Liver (tissue), 9 donors: ENCODE data around the gene UQCR10. TPM values are rescaled to one million over a fixed set of nuclear protein-coding genes. Genes with fewer than 3 reads are reported as not detected.

Source experiments
- DNase-seq: peaks from one replicate; pipeline ENCODE4 v3.0.0-alpha.2; 2017; ENCODE audit warnings: low spot score
- H3K27ac ChIP-seq, 2 donors: one replicate each; pipeline ENCODE4 v1.7.0; 2013; ENCODE audit warnings: inconsistent platforms in 2 of 2, low read length in 2 of 2, control low read depth in 1 of 2, low read depth in 1 of 2, mild to moderate bottlenecking in 1 of 2
- H3K27me3 ChIP-seq, 4 donors: one replicate each; pipeline versions ENCODE4 v1.6.1 to v1.7.0; 2013; ENCODE audit warnings: low read length in 3 of 4, inconsistent platforms in 1 of 4, mild to moderate bottlenecking in 1 of 4, moderate library complexity in 1 of 4; ENCODE audit not compliant: control insufficient read depth in 4 of 4, insufficient read depth in 4 of 4
- H3K36me3 ChIP-seq, 4 donors: one replicate each; pipeline versions ENCODE4 v1.6.1 to v1.7.0; 2013; ENCODE audit warnings: low read length in 3 of 4, mild to moderate bottlenecking in 3 of 4, low read depth in 1 of 4, moderate library complexity in 1 of 4; ENCODE audit not compliant: control insufficient read depth in 4 of 4, insufficient read depth in 3 of 4
- H3K4me1 ChIP-seq, 4 donors: one replicate each; pipeline versions ENCODE4 v1.6.1 to v1.7.0; 2013; ENCODE audit warnings: low read length in 3 of 4, mild to moderate bottlenecking in 3 of 4, moderate library complexity in 1 of 4; ENCODE audit not compliant: control insufficient read depth in 4 of 4, insufficient read depth in 4 of 4
- H3K4me3 ChIP-seq, 3 donors: one replicate each; pipeline versions ENCODE4 v1.6.1 to v1.7.0; 2013; ENCODE audit warnings: low read length in 3 of 3, control low read depth in 1 of 3, low read depth in 1 of 3, mild to moderate bottlenecking in 1 of 3
- H3K9ac ChIP-seq, 2 donors: one replicate each; pipeline ENCODE4 v1.7.0; 2013; ENCODE audit warnings: low read length in 2 of 2, mild to moderate bottlenecking in 2 of 2, moderate library complexity in 2 of 2, control low read depth in 1 of 2, low read depth in 1 of 2
- H3K9me3 ChIP-seq, 4 donors: one replicate each; pipeline versions ENCODE4 v1.6.1 to v1.7.0; 2013; ENCODE audit warnings: low read length in 3 of 4; ENCODE audit not compliant: control insufficient read depth in 4 of 4
- EGR1 ChIP-seq, 2 donors: IDR thresholded peaks; 2 replicates each; pipeline ENCODE4 v1.6.1; 2016 to 2018; ENCODE audit warnings: antibody characterized with exemption in 2 of 2, low read depth in 2 of 2
- FOXA1 ChIP-seq: IDR thresholded peaks from 2 replicates; pipeline ENCODE4 v1.6.1; 2016; ENCODE audit warnings: antibody characterized with exemption
- FOXA2 ChIP-seq: IDR thresholded peaks from 2 replicates; pipeline ENCODE4 v1.6.1; 2016; ENCODE audit warnings: antibody characterized with exemption
- HNF4A ChIP-seq, 2 donors: conservative IDR thresholded peaks; 2 replicates each; pipeline ENCODE4 v1.6.1; 2016; ENCODE audit warnings: antibody characterized with exemption in 2 of 2, mild to moderate bottlenecking in 2 of 2
- JUND ChIP-seq, 2 donors: IDR thresholded peaks; 2 replicates each; pipeline ENCODE4 v1.6.1; 2016; ENCODE audit warnings: antibody characterized with exemption in 2 of 2
- NR2F2 ChIP-seq: IDR thresholded peaks from 2 replicates; pipeline ENCODE4 v1.6.1; 2016; ENCODE audit warnings: antibody characterized with exemption
- RXRA ChIP-seq, 2 donors: IDR thresholded peaks; 2 replicates each; pipeline ENCODE4 v1.6.1; 2017 to 2018; ENCODE audit warnings: antibody characterized with exemption in 2 of 2, mild to moderate bottlenecking in 1 of 2
- WGBS: extraction: QIAGEN DNeasy Blood & Tissue Kit; methylation state at CpG from one replicate; pipeline ENCODE4 v1.1.7; 2013; 5-methylcytosine and 5-hydroxymethylcytosine counted together
- polyA plus RNA-seq, 2 donors: library from polyadenylated mRNA; stranded (reverse) in 1 of 2; unstranded in 1 of 2; fragments of 200-250 nt in 1 of 2; fragments of >200 nt in 1 of 2; fragmentation: Nextera tagmentation in 1 of 2; extraction: Ambion mirVana in 1 of 2; gene quantifications; one replicate each; pipeline versions ENCODE4 v1.2.1 to v1.2.3, GENCODE V29; 2013 to 2015
- total RNA-seq, 2 donors: library from RNA; depleted of rRNA; stranded (reverse); fragments of >200 nt; gene quantifications; one replicate each; pipeline ENCODE4 v1.2.3, GENCODE V29; 2014
- TF ChIP-seq, protein P1 (sequence below): IDR thresholded peaks from 2 replicates; pipeline ENCODE4 v1.6.1; 2016; ENCODE audit warnings: antibody characterized with exemption, mild to moderate bottlenecking
- TF ChIP-seq, protein P2 (sequence below): IDR thresholded peaks from 2 replicates; pipeline ENCODE4 v1.6.1; 2016; ENCODE audit warnings: antibody characterized with exemption
- TF ChIP-seq, protein P3 (sequence below): fragments of 150-350 bp; IDR thresholded peaks from 2 replicates; pipeline ENCODE4 v1.5.1; 2017; ENCODE audit warnings: improper control_type of control experiment, low read depth, low read length; ENCODE audit not compliant: missing input control
- donor health status: healthy.
- donor health status: healthy.
- donor health status: healthy.
- donor health status: healthy.
- donor health status: healthy.

UQCR10 gene
- total and polyA plus RNA-seq, 4 donors: 40.2 to 243 (median 102) TPM

DNA sequence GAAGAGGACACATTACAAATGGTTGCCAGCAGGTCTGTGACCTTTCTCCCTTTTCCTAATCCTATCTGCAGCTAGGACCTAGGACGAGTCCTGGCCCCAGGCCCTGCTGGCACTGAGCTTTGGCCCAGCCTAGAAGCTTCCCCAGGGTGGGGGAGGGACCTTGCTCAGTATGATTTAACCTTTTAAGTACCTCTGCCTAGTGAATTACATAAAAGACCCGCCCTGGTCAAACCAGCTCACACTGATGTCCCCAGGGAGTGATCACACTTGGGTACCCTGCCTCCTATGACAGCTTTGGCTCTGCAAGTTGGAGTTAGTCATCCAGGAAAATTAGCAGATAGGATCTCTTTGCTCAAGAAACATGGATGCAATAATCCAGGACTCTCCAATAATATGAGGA, 49.0 kb downstream of the UQCR10 start (continued):
- TF ChIP-seq, protein P1, sequence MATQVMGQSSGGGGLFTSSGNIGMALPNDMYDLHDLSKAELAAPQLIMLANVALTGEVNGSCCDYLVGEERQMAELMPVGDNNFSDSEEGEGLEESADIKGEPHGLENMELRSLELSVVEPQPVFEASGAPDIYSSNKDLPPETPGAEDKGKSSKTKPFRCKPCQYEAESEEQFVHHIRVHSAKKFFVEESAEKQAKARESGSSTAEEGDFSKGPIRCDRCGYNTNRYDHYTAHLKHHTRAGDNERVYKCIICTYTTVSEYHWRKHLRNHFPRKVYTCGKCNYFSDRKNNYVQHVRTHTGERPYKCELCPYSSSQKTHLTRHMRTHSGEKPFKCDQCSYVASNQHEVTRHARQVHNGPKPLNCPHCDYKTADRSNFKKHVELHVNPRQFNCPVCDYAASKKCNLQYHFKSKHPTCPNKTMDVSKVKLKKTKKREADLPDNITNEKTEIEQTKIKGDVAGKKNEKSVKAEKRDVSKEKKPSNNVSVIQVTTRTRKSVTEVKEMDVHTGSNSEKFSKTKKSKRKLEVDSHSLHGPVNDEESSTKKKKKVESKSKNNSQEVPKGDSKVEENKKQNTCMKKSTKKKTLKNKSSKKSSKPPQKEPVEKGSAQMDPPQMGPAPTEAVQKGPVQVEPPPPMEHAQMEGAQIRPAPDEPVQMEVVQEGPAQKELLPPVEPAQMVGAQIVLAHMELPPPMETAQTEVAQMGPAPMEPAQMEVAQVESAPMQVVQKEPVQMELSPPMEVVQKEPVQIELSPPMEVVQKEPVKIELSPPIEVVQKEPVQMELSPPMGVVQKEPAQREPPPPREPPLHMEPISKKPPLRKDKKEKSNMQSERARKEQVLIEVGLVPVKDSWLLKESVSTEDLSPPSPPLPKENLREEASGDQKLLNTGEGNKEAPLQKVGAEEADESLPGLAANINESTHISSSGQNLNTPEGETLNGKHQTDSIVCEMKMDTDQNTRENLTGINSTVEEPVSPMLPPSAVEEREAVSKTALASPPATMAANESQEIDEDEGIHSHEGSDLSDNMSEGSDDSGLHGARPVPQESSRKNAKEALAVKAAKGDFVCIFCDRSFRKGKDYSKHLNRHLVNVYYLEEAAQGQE: peak; percentile 37
- peak; percentile 90 to 93 for TF ChIP-seq RXRA (IDR thresholded peaks at IDR 0.05)
- TF ChIP-seq, protein P2, sequence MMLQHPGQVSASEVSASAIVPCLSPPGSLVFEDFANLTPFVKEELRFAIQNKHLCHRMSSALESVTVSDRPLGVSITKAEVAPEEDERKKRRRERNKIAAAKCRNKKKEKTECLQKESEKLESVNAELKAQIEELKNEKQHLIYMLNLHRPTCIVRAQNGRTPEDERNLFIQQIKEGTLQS: no peak

DNA sequence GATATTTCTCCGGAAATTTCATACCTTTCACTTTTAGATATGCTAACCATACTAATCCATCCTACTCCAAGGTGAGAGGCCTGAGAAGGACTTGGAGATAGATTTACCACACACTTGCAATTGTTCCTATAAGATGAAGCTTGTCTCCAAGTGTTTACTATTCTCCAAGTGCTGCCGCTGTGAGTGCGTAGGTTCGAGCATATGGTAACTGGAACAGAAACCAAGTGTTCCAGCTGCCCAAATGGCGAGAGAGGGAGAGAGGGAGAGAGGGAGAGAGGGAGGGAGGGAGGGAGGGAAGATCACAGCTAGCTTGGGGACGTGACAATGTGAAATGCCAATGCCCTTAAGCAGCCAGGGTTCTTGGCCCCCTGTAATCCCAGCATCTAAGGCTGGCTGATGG, 49.4 kb downstream of the UQCR10 start:
- Histone ChIP-seq H3K27me3 (no peaks in the 10 kb centered on the region), H3K9me3 (no peaks in the 10 kb centered on the region), H3K9ac (no peak overlapping the region), H3K4me1 (peaks cover 20 to 82% (median 78%) of the 10 kb centered on the region in 4 donors), H3K36me3 (peaks cover 0 to 16% (median 10%) of the 10 kb centered on the region in 4 donors), H3K27ac (no peak overlapping the region), H3K4me3 (no peak overlapping the region)
- TF ChIP-seq RXRA (IDR thresholded peaks at IDR 0.05) (no peak), JUND (IDR thresholded peaks at IDR 0.05) (no peak), EGR1 (IDR thresholded peaks at IDR 0.05; ENCODE audit: low read depth in 2 of 2) (no peak), FOXA1 (no peak), HNF4A (conservative IDR thresholded peaks at IDR 0.05) (no peak), FOXA2 (no peak), NR2F2 (no peak)
- TF ChIP-seq, protein P2: no peak
- TF ChIP-seq, protein P1: no peak
- TF ChIP-seq, protein P3, sequence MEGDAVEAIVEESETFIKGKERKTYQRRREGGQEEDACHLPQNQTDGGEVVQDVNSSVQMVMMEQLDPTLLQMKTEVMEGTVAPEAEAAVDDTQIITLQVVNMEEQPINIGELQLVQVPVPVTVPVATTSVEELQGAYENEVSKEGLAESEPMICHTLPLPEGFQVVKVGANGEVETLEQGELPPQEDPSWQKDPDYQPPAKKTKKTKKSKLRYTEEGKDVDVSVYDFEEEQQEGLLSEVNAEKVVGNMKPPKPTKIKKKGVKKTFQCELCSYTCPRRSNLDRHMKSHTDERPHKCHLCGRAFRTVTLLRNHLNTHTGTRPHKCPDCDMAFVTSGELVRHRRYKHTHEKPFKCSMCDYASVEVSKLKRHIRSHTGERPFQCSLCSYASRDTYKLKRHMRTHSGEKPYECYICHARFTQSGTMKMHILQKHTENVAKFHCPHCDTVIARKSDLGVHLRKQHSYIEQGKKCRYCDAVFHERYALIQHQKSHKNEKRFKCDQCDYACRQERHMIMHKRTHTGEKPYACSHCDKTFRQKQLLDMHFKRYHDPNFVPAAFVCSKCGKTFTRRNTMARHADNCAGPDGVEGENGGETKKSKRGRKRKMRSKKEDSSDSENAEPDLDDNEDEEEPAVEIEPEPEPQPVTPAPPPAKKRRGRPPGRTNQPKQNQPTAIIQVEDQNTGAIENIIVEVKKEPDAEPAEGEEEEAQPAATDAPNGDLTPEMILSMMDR: no peak
- 79% methylated on average over 6 of the region's 6 CpGs for WGBS
- DNase-seq: no peak
